Karpas-422 (cell line): ENCODE results near the gene MESP2. TPM values are rescaled to one million over a fixed set of nuclear protein-coding genes. Genes with fewer than 3 reads are reported as not detected.

ENCODE experiments used
- DNase-seq: peaks from one replicate; pipeline ENCODE4 v3.0.0-alpha.2; 2015
- H2AFZ ChIP-seq: fragments of 200-600 bp; sonication (generic); 2 replicates; pipeline ENCODE4 v1.6.1; 2014; ENCODE audit warnings: antibody characterized with exemption, low read length, mixed read lengths
- H3K27ac ChIP-seq: fragments of 200-600 bp; sonication (generic); 2 replicates; pipeline ENCODE4 v1.5.1; 2014; ENCODE audit warnings: mild to moderate bottlenecking, low read length, moderate library complexity
- H3K27me3 ChIP-seq: fragments of 200-600 bp; sonication (generic); 2 replicates; pipeline ENCODE4 v1.6.1; 2014; ENCODE audit warnings: low read length, mixed read lengths
- H3K36me3 ChIP-seq: fragments of 200-600 bp; sonication (generic); 2 replicates; pipeline ENCODE4 v1.6.1; 2014; ENCODE audit warnings: low read length, mixed read lengths; ENCODE audit not compliant: insufficient read depth
- H3K4me1 ChIP-seq: fragments of 200-600 bp; sonication (generic); 2 replicates; pipeline ENCODE4 v1.6.1; 2014; ENCODE audit warnings: mild to moderate bottlenecking, low read length, mixed read lengths
- H3K4me2 ChIP-seq: fragments of 200-600 bp; sonication (generic); 2 replicates; pipeline ENCODE4 v1.6.1; 2014; ENCODE audit warnings: low read length, low read depth, mild to moderate bottlenecking; ENCODE audit not compliant: poor library complexity, severe bottlenecking
- H3K4me3 ChIP-seq: fragments of 200-600 bp; sonication (generic); 2 replicates; pipeline ENCODE4 v1.5.1; 2014; ENCODE audit warnings: mild to moderate bottlenecking, antibody characterized with exemption, low read length, mixed read lengths
- H3K79me2 ChIP-seq: fragments of 200-600 bp; sonication (generic); 2 replicates; pipeline ENCODE4 v1.6.1; 2014; ENCODE audit warnings: mild to moderate bottlenecking, low read length, mixed read lengths
- H3K9ac ChIP-seq: fragments of 200-600 bp; sonication (generic); 2 replicates; pipeline ENCODE4 v1.6.0; 2014; ENCODE audit warnings: low read length
- H3K9me2 ChIP-seq: fragments of 200-600 bp; sonication (generic), shearing (Covaris generic); replicated peaks from 2 replicates; pipeline ENCODE4 v1.6.0; 2014; ENCODE audit warnings: mild to moderate bottlenecking, low read length, moderate library complexity; ENCODE audit not compliant: insufficient read depth
- H3K9me3 ChIP-seq: fragments of 300-700, 200-600 bp; sonication (generic); 2 replicates; pipeline ENCODE4 v1.6.1; 2014; ENCODE audit warnings: low read length, mixed read lengths
- H4K20me1 ChIP-seq: fragments of 200-600 bp; sonication (generic); 2 replicates; pipeline ENCODE4 v1.6.1; 2014; ENCODE audit warnings: mild to moderate bottlenecking, antibody characterized with exemption, low read length, low read depth; ENCODE audit not compliant: insufficient read depth
- total RNA-seq: library from RNA; depleted of rRNA; stranded (reverse); fragments of >200 nt; shearing (Covaris generic); gene quantifications from 2 replicates; pipeline ENCODE4 v1.2.3, GENCODE V29; 2014; ENCODE audit warnings: low replicate concordance

The MESP2 gene
- total RNA-seq, 1 experiment from 2014 or later = not detected

DNA sequence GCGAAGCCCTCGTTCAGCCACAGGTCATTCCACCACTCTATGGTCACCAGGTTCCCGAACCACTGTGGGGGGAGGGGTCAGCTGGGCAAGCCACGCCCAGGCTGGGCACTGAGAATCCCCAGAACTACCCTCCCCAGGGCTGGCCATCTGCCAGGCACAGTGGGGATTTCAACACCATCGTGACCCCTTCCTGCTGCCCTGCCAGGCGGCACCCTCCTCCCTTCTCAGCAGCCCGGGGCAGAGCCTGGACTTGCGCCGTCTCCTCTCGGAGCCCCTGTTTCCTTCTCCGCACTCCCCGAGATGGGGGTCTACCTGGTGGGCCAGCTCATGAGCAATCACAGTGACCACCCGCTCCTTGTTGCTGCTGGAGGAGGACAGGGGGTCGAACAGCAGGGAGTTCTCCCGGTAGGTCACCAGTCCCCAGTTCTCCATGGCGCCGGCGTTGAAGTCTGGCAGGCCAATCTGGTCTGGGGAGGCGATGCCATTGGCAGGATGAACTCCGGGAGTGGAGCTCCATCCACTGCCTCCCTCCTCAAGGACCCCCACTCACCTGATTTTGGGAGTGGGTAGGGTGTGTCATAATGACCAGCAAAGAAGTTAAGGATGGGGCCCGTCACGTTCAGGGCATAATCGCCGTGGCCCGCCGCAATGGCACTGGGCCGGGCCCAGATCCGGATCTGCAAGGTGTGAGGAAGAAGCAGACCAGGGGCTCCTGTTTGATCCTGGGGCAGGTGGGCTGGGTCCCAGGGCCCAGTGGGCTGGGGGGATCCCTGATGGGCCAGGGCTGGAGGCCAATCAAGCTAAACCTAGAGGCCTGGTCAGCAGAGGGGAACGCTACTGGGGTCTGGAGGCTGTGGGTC is 28.0 kb downstream of the MESP2 start:
- no peak overlapping the region for H2AFZ ChIP-seq
- H3K9me3 ChIP-seq = no peaks in the 10 kb centered on the region
- no peaks in the 10 kb centered on the region for H3K4me1 ChIP-seq
- no peaks in the 10 kb centered on the region for H3K27me3 ChIP-seq
- no peak overlapping the region for H3K27ac ChIP-seq
- H3K9me2 ChIP-seq = no peaks in the 10 kb centered on the region
- H3K36me3 ChIP-seq = no peaks in the 10 kb centered on the region
- no peak overlapping the region for H3K9ac ChIP-seq
- H3K79me2 ChIP-seq = no peaks in the 10 kb centered on the region
- H4K20me1 ChIP-seq = no peaks in the 10 kb centered on the region
- H3K4me2 ChIP-seq = no peak overlapping the region
- no peak for DNase-seq
- no peak overlapping the region for H3K4me3 ChIP-seq

GRCh38 chr15:89805241-89806209 is 29.4 kb downstream of the MESP2 start:
- Histone ChIP-seq H3K27me3 (no peaks in the 10 kb centered on the region), H3K9ac (no peak overlapping the region), H3K9me2 (no peaks in the 10 kb centered on the region), H4K20me1 (no peaks in the 10 kb centered on the region), H3K4me1 (no peaks in the 10 kb centered on the region), H3K4me3 (no peak overlapping the region), H3K79me2 (no peaks in the 10 kb centered on the region), H3K27ac (no peak overlapping the region), H3K9me3 (no peaks in the 10 kb centered on the region), H3K36me3 (no peaks in the 10 kb centered on the region), H3K4me2 (no peak overlapping the region), H2AFZ (no peak overlapping the region)
- DNase-seq = no peak

DNA sequence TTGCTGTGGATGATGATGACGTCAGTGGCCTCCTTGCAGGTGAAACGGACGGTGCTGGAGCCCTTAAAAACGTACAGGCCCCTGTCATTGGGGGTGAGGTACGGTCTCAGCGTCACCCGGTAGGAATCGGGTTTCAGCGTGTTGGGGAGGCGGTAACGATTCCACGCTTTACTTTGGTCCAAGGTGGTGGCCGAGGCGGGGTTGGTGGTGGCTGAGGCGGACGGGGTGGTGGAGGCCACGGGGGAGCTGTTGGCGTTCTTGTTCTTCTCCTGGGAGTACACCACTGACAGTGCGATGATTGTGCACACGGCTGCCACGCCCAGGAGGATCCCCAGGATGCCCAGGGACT is 30.1 kb downstream of the MESP2 start:
- H3K4me3 ChIP-seq = no peak overlapping the region
- H3K79me2 ChIP-seq = no peaks in the 10 kb centered on the region
- no peaks in the 10 kb centered on the region for H3K9me3 ChIP-seq
- H3K27ac ChIP-seq = no peak overlapping the region
- H3K9me2 ChIP-seq = no peaks in the 10 kb centered on the region
- no peaks in the 10 kb centered on the region for H4K20me1 ChIP-seq
- H3K4me2 ChIP-seq = no peak overlapping the region
- H2AFZ ChIP-seq = no peak overlapping the region
- no peak overlapping the region for H3K9ac ChIP-seq
- DNase-seq = no peak
- H3K36me3 ChIP-seq = no peaks in the 10 kb centered on the region
- no peaks in the 10 kb centered on the region for H3K4me1 ChIP-seq
- no peaks in the 10 kb centered on the region for H3K27me3 ChIP-seq

DNA sequence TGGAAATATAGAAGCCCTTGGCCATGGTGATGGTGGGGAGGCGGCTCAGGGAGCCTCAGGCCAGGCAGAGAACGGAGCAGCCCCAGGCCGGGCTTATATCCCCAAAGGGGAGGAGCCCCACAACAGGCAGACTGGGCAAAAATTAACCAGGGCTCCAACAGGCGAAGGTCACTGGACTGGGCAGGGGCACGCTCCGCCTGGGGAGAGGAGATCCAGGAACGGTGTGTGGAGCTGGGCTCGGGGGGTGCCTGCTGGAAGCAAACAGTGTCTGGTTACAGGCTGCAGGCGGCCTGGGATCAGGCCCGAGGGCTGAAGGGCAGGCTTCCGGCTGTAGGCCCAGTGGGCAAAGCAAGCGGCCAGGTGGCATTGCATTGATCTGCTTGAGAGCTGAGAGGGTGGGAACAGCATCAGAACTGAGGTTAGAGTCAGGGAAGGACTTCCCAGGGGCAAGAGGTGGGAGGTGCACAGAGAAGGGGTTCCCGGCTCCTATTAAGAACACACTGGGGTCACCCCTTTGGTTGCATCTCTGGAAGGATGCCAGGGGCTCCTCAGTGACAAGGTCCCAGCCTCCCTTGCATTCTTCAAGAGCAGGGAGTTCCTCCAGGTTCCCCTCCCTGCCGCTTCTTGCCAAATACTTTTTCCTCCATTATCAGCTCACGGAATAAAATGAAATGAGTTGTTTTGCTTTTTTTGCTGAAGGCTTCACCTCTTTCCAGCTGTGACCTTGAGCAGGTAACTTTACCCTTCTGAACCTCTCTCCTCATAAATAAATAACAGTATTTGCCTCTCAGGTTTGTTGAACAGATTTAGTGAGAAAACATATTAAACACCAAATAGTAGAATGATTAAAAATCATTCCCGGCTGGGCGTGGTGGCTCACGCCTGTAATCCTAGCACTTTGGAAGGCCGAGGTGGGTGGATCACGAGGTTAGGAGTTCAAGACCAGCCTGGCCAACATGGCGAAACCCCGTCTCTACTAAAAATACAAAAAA is 30.7 kb downstream of the MESP2 start:
- H3K79me2 ChIP-seq = no peaks in the 10 kb centered on the region
- H3K4me1 ChIP-seq = no peaks in the 10 kb centered on the region
- H3K9me2 ChIP-seq = no peaks in the 10 kb centered on the region
- no peak overlapping the region for H3K27ac ChIP-seq
- H3K4me2 ChIP-seq = no peak overlapping the region
- H3K4me3 ChIP-seq = no peak overlapping the region
- H3K27me3 ChIP-seq = no peaks in the 10 kb centered on the region
- no peak overlapping the region for H2AFZ ChIP-seq
- H3K36me3 ChIP-seq = no peaks in the 10 kb centered on the region
- no peak for DNase-seq
- H3K9me3 ChIP-seq = no peaks in the 10 kb centered on the region
- no peak overlapping the region for H3K9ac ChIP-seq
- no peaks in the 10 kb centered on the region for H4K20me1 ChIP-seq

GRCh38 chr15:89807689-89808088 is 31.6 kb downstream of the MESP2 start:
- Histone ChIP-seq H3K9ac (no peak overlapping the region), H3K27me3 (no peaks in the 10 kb centered on the region), H3K9me3 (no peaks in the 10 kb centered on the region), H3K4me1 (no peaks in the 10 kb centered on the region), H3K9me2 (no peaks in the 10 kb centered on the region), H3K79me2 (no peaks in the 10 kb centered on the region), H3K4me2 (no peak overlapping the region), H3K36me3 (no peaks in the 10 kb centered on the region), H4K20me1 (no peaks in the 10 kb centered on the region), H3K4me3 (no peak overlapping the region), H3K27ac (no peak overlapping the region), H2AFZ (no peak overlapping the region)
- DNase-seq = no peak

DNA sequence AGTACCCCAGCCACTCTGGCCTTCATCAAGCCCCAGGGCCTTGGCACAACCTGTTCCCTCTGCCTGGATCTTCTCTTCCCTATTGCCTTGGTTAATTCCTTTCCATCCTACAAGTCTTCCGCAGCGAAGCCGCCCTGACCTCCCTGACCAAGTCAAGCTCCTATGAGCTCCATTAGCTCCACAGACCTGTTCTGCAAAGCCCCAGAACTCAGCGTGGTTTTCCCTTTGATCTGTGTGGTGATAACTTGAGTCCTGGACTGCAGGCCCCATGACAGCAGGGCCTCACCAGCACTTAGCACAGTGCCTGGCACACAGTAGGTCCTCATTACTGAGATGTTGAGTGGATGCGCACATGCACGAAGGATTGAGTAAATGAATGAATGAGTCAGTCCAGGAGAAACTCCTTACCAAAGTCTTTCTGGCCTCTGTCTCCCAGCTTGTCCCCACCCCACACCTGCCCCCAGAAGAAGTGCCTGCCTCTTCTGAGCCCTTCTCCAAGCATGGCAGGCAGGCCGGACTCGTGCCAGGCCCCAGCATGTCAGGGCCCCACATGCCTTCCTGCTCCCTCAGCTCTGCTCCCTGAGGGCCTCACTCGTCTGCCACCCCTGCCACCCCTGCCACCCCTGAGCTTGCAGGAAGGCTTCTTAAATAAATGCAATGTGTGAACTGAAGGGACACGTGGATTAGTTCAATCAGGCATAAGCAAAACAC is 32.2 kb downstream of the MESP2 start:
- Histone ChIP-seq H3K27me3 (no peaks in the 10 kb centered on the region), H3K27ac (no peak overlapping the region), H3K4me1 (no peaks in the 10 kb centered on the region), H4K20me1 (no peaks in the 10 kb centered on the region), H3K9me2 (no peaks in the 10 kb centered on the region), H3K36me3 (no peaks in the 10 kb centered on the region), H3K9me3 (no peaks in the 10 kb centered on the region), H3K4me3 (no peak overlapping the region), H3K9ac (no peak overlapping the region), H3K79me2 (no peaks in the 10 kb centered on the region), H3K4me2 (no peak overlapping the region), H2AFZ (no peak overlapping the region)
- DNase-seq = no peak

- H3K36me3 ChIP-seq = no peaks in the 10 kb centered on the region
- no peaks in the 10 kb centered on the region for H3K27me3 ChIP-seq
- no peaks in the 10 kb centered on the region for H3K79me2 ChIP-seq
- H3K4me3 ChIP-seq = no peak overlapping the region
- no peak overlapping the region for H3K4me2 ChIP-seq
- no peaks in the 10 kb centered on the region for H3K9me3 ChIP-seq
- no peaks in the 10 kb centered on the region for H3K4me1 ChIP-seq
- no peak overlapping the region for H3K9ac ChIP-seq
- no peaks in the 10 kb centered on the region for H3K9me2 ChIP-seq
- no peak overlapping the region for H3K27ac ChIP-seq
- no peaks in the 10 kb centered on the region for H4K20me1 ChIP-seq
- H2AFZ ChIP-seq = no peak overlapping the region
- no peak for DNase-seq
These were observed 33.1 kb downstream of the MESP2 start for GRCh38 chr15:89809093-89809786.
